ENCODE measurements around the gene SPANXN4. TPM values are rescaled to one million over a fixed set of nuclear protein-coding genes. Genes with fewer than 3 reads are reported as not detected.

SPANXN4 gene
- total RNA-seq, 1 experiment from 2014 or later: not detected

GRCh38 chrX:142999199-142999701 is 26.5 kb upstream of the SPANXN4 start:
- H3K27me3 ChIP-seq (ENCODE audit: control insufficient read depth, insufficient read depth, low read length): no peaks in the 10 kb centered on the region
- no TSS peak for BruUV-seq (replicated peaks)
- intact Hi-C loops (cut with micrococcal nuclease; ENCODE audit: unreplicated experiment) (no loop called here), in situ Hi-C loops (cut with HindIII; ENCODE audit: low pct_unique_long_range_greater_than_20kb, low sequenced_read_pairs) (no loop called here)
- DNase-seq (ENCODE audit: low read depth, low spot score): no peak
- ATAC-seq: no peak
- TF ChIP-seq TCF7L2 (IDR thresholded peaks at IDR 0.05; ENCODE audit: low read depth, low read length) (no peak), CTCF (IDR thresholded peaks at IDR 0.05) (no peak), SIN3A (IDR thresholded peaks at IDR 0.05; ENCODE audit: borderline replicate concordance, insufficient read depth, low read depth, low read length) (no peak), REST (IDR thresholded peaks at IDR 0.05; ENCODE audit: insufficient read depth in 1 of 2, low read depth in 2 of 2, low read length in 1 of 2) (no peak), POLR2AphosphoS5 (IDR thresholded peaks at IDR 0.05; ENCODE audit: low read depth, low read length) (no peak)
- peak overlapping the region in 1 of 2 experiments; percentile 17; a peak in 1 of 4 replicates for H3K4me3 ChIP-seq (ENCODE audit: low read depth in 2 of 2, low read length in 2 of 2)
- H3K9me3 ChIP-seq (ENCODE audit: control insufficient read depth, insufficient read depth, low read depth, low read length): no peaks in the 10 kb centered on the region
- H3K36me3 ChIP-seq (ENCODE audit: control insufficient read depth, insufficient read depth, low read length): no peaks in the 10 kb centered on the region
- H3K4me1 ChIP-seq (ENCODE audit: control insufficient read depth, insufficient read depth, low read length): no peaks in the 10 kb centered on the region
- no peak overlapping the region for H3K27ac ChIP-seq (ENCODE audit: low read length)
- POLR2A ChIA-PET: no interaction called here
- CTCF ChIA-PET: no interaction called here

- no peak for DNase-seq (ENCODE audit: low read depth, low spot score)
- Histone ChIP-seq H3K9me3 (ENCODE audit: control insufficient read depth, insufficient read depth, low read depth, low read length) (no peaks in the 10 kb centered on the region), H3K27ac (ENCODE audit: low read length) (no peak overlapping the region), H3K4me3 (ENCODE audit: low read depth in 2 of 2, low read length in 2 of 2) (no peak overlapping the region), H3K4me1 (ENCODE audit: control insufficient read depth, insufficient read depth, low read length) (no peaks in the 10 kb centered on the region), H3K36me3 (ENCODE audit: control insufficient read depth, insufficient read depth, low read length) (no peaks in the 10 kb centered on the region), H3K27me3 (ENCODE audit: control insufficient read depth, insufficient read depth, low read length) (no peaks in the 10 kb centered on the region)
- no peak for ATAC-seq
- in situ Hi-C loops (cut with HindIII; ENCODE audit: low pct_unique_long_range_greater_than_20kb, low sequenced_read_pairs): no loop called here
- TF ChIP-seq SIN3A (IDR thresholded peaks at IDR 0.05; ENCODE audit: borderline replicate concordance, insufficient read depth, low read depth, low read length): no peak
- TF ChIP-seq TCF7L2 (IDR thresholded peaks at IDR 0.05; ENCODE audit: low read depth, low read length): no peak
- TF ChIP-seq CTCF (IDR thresholded peaks at IDR 0.05): no peak
- no peak for TF ChIP-seq POLR2AphosphoS5 (IDR thresholded peaks at IDR 0.05; ENCODE audit: low read depth, low read length)
- no peak for TF ChIP-seq REST (IDR thresholded peaks at IDR 0.05; ENCODE audit: insufficient read depth in 1 of 2, low read depth in 2 of 2, low read length in 1 of 2)
- ChIA-PET CTCF (no interaction called here), POLR2A (no interaction called here)
- intact Hi-C loops (cut with micrococcal nuclease; ENCODE audit: unreplicated experiment): loop anchor here (10.0 kb wide), 1 partner anchor 57 kb away; no protein-coding TSS in a partner anchor
- BruUV-seq (replicated peaks): no TSS peak
Measured at GRCh38 chrX:143002206-143002605, 23.5 kb upstream of the SPANXN4 start.
